B cell (primary cell): ENCODE measurements around the gene SCYL2. TPM values are rescaled to one million over a fixed set of nuclear protein-coding genes. Genes with fewer than 3 reads are reported as not detected.

Experiments
- ATAC-seq: fragments of 200-7000 bp; cut with Tn5 transposase; one replicate; pipeline ENCODE4 v1.10.0; 2021; ENCODE audit warnings: low read depth, mild to moderate bottlenecking, moderate number of reproducible peaks, moderate library complexity
- CTCF ChIA-PET: fragments of 350-600 bp; sonication (Branson Sonifier 250); formaldehyde crosslinking; loops from one replicate; lab custom pipeline; 2021; ENCODE audit warnings: antibody characterized with exemption, inconsistent platforms; lab: Charles Lee
- POLR2A ChIA-PET: fragments of 350-600 bp; sonication (Branson Sonifier 250); formaldehyde crosslinking; loops from one replicate; lab custom pipeline; 2021; ENCODE audit warnings: antibody characterized with exemption; lab: Charles Lee
- DNase-seq: peaks from one replicate; pipeline ENCODE4 v3.0.0; 2013
- H2AFZ ChIP-seq: 2 replicates; pipeline ENCODE4 v1.6.1; 2012; ENCODE audit warnings: mild to moderate bottlenecking, low read depth, low read length; ENCODE audit not compliant: insufficient read depth, poor library complexity, severe bottlenecking
- H3K27ac ChIP-seq, 2 donors: 1 replicate in 1 of 2; 2 replicates in 1 of 2; pipeline ENCODE4 v1.5.1; 2012 to 2013; ENCODE audit warnings: low read length in 2 of 2, mild to moderate bottlenecking in 2 of 2, moderate library complexity in 1 of 2
- H3K27me3 ChIP-seq, 4 experiments: fragments of 200-600 bp in 1 of 4; sonication (generic) in 1 of 4; replicated peaks in 1 of 4; 1 replicate in 2 of 4; 2 replicates in 2 of 4; pipeline versions ENCODE4 v1.6.1 to v1.7.0; 2013 to 2016; ENCODE audit warnings: low read length in 3 of 4, mild to moderate bottlenecking in 2 of 4, mixed read lengths in 1 of 4, moderate library complexity in 1 of 4; ENCODE audit not compliant: insufficient read depth in 4 of 4, control insufficient read depth in 3 of 4; ENCODE audit errors: control extremely low read depth in 1 of 4
- H3K36me3 ChIP-seq, 2 experiments: replicated peaks in 1 of 2; 1 replicate in 1 of 2; 2 replicates in 1 of 2; pipeline versions ENCODE4 v1.6.1 to v1.7.1; 2013; ENCODE audit warnings: low read length in 1 of 2; ENCODE audit not compliant: insufficient read depth in 2 of 2, control insufficient read depth in 1 of 2; ENCODE audit errors: control extremely low read depth in 1 of 2, extremely low read depth in 1 of 2
- H3K4me1 ChIP-seq, 2 donors: fragments of 200-600 bp in 1 of 2; sonication (generic) in 1 of 2; 1 replicate in 1 of 2; 2 replicates in 1 of 2; pipeline versions ENCODE4 v1.5.1 to v1.6.1; 2013 to 2017; ENCODE audit warnings: low read length in 2 of 2; ENCODE audit not compliant: control insufficient read depth in 2 of 2, insufficient read depth in 2 of 2
- H3K4me2 ChIP-seq: replicated peaks from 2 replicates; pipeline ENCODE3; 2012; ENCODE audit warnings: mild to moderate bottlenecking, low read depth, low read length; ENCODE audit not compliant: poor library complexity, severe bottlenecking
- H3K4me3 ChIP-seq, 5 experiments: fragments of 200-600 bp in 1 of 5; sonication (generic) in 1 of 5; 1 replicate in 3 of 5; 2 replicates in 2 of 5; pipeline versions ENCODE4 v1.5.1 to v1.7.0; 2011 to 2016; ENCODE audit warnings: low read length in 4 of 5, mild to moderate bottlenecking in 4 of 5, low read depth in 2 of 5, control low read depth in 1 of 5, moderate library complexity in 1 of 5; ENCODE audit not compliant: insufficient read depth in 1 of 5; ENCODE audit errors: control extremely low read depth in 1 of 5, extremely low read depth in 1 of 5
- H3K79me2 ChIP-seq: fragments of 200-600 bp; sonication (generic); one replicate; pipeline ENCODE4 v1.6.0; 2016; ENCODE audit warnings: low read length; ENCODE audit not compliant: control insufficient read depth, insufficient read depth
- H3K9ac ChIP-seq: fragments of 200-600 bp; sonication (generic); 2 replicates; pipeline ENCODE4 v1.6.1; 2017; ENCODE audit warnings: mild to moderate bottlenecking, low read length, moderate library complexity
- H3K9me3 ChIP-seq, 3 donors: one replicate each; pipeline versions ENCODE4 v1.6.1 to v1.7.1; 2013; ENCODE audit warnings: low read length in 2 of 3; ENCODE audit not compliant: control insufficient read depth in 2 of 3, insufficient read depth in 1 of 3; ENCODE audit errors: control extremely low read depth in 1 of 3
- H4K20me1 ChIP-seq: 2 replicates; pipeline ENCODE4 v1.6.0; 2012; ENCODE audit warnings: mild to moderate bottlenecking, low read length; ENCODE audit not compliant: insufficient read depth, control insufficient read depth, poor library complexity, severe bottlenecking
- H3K27ac Mint-ChIP-seq: one replicate; pipeline ENCODE4 v1.8.0; 2021; ENCODE audit warnings: mixed read lengths
- H3K27me3 Mint-ChIP-seq: one replicate; pipeline ENCODE4 v1.8.0; 2021; ENCODE audit warnings: mixed read lengths
- H3K4me1 Mint-ChIP-seq: one replicate; pipeline ENCODE4 v1.8.0; 2021; ENCODE audit warnings: mixed read lengths
- H3K4me3 Mint-ChIP-seq: one replicate; pipeline ENCODE4 v1.8.0; 2021; ENCODE audit warnings: mixed read lengths
- H3K9me3 Mint-ChIP-seq: one replicate; pipeline ENCODE4 v1.8.0; 2022; ENCODE audit warnings: mixed read lengths; ENCODE audit not compliant: insufficient read depth
- CTCF ChIP-seq: fragments of 200-600 bp; IDR thresholded peaks from one replicate; pipeline ENCODE4 v1.8.0; 2022; ENCODE audit warnings: antibody characterized with exemption, mild to moderate bottlenecking
- EZH2 ChIP-seq: IDR thresholded peaks from 2 replicates; pipeline ENCODE4 v1.6.1; 2012; ENCODE audit warnings: borderline replicate concordance, low read depth, mild to moderate bottlenecking, moderate library complexity, low read length; ENCODE audit not compliant: insufficient read depth, poor library complexity, severe bottlenecking
- WGBS: methylation state at CpG from one replicate; pipeline ENCODE4 v1.1.5; 2013; ENCODE audit warnings: missing lambda C conversion rate; ENCODE audit not compliant: insufficient coverage; 5-methylcytosine and 5-hydroxymethylcytosine counted together
- intact Hi-C: fragments of 100-400 bp; cut with micrococcal nuclease; formaldehyde crosslinking; loops from one replicate; pipeline ENCODE4 v1.10.0; 2022
- polyA plus RNA-seq: library from polyadenylated mRNA; depleted of rRNA; stranded (reverse); fragments of >200 nt; gene quantifications from 2 replicates; pipeline ENCODE4 v1.2.3, GENCODE V29; 2012
- small RNA-seq: library from RNA; depleted of rRNA; stranded (forward); fragments of <200 nt; gene quantifications from one replicate; pipeline ENCODE3, GENCODE V24; 2012; ENCODE audit warnings: low replicate concordance, low read depth; ENCODE audit not compliant: insufficient read length
- total RNA-seq, 2 donors: library from RNA; stranded (reverse); fragments of 120-200 nt in 1 of 2; gene quantifications; 1 replicate in 1 of 2; 2 replicates in 1 of 2; pipeline versions ENCODE4 v1.2.3 to v1.2.4, GENCODE V29; 2013 to 2022

SCYL2 gene
- total and polyA plus RNA-seq, 2 donors (not counting 1 experiment from before 2014, with no cell fraction given): 8.8 to 38.4 TPM

GRCh38 chr12:100384559-100384935 is 117.6 kb downstream of the SCYL2 start:
- no peaks in the 10 kb centered on the region for H3K9me3 Mint-ChIP-seq
- WGBS: 90% methylated on average over 4 of the region's 5 CpGs
- DNase-seq (no peak), ATAC-seq (no peak)
- intact Hi-C loops: no loop called here
- Histone ChIP-seq H3K4me1 (no peaks in the 10 kb centered on the region), H2AFZ (no peak overlapping the region), H3K9ac (no peak overlapping the region), H4K20me1 (no peaks in the 10 kb centered on the region), H3K4me3 (no peak overlapping the region), H3K79me2 (no peaks in the 10 kb centered on the region), H3K27me3 (peaks cover 0 to 2% (median 0%) of the 10 kb centered on the region in 4 experiments), H3K9me3 (peaks cover 0 to 3% (median 0%) of the 10 kb centered on the region in 3 donors), H3K36me3 (no peaks in the 10 kb centered on the region), H3K27ac (no peak overlapping the region), H3K4me2 (no peak overlapping the region)
- no peak overlapping the region for H3K27ac Mint-ChIP-seq
- TF ChIP-seq EZH2 (no peak), CTCF (no peak)
- H3K4me1 Mint-ChIP-seq: no peaks in the 10 kb centered on the region
- POLR2A ChIA-PET: no interaction called here
- H3K4me3 Mint-ChIP-seq: no peak overlapping the region
- CTCF ChIA-PET: no interaction called here
- no peaks in the 10 kb centered on the region for H3K27me3 Mint-ChIP-seq

- ChIA-PET POLR2A (no interaction called here), CTCF (no interaction called here)
- no CpG with 5 or more reads among the region's 5 CpGs for WGBS
- intact Hi-C loops: no loop called here
- no peaks in the 10 kb centered on the region for H3K9me3 Mint-ChIP-seq
- H3K9ac ChIP-seq: no peak overlapping the region
- no peaks in the 10 kb centered on the region for H3K4me1 ChIP-seq
- H3K36me3 ChIP-seq: no peaks in the 10 kb centered on the region
- H3K27ac ChIP-seq: no peak overlapping the region
- H3K4me3 ChIP-seq: no peak overlapping the region
- no peaks in the 10 kb centered on the region for H3K4me1 Mint-ChIP-seq
- no peak overlapping the region for H2AFZ ChIP-seq
- no peaks in the 10 kb centered on the region for H3K79me2 ChIP-seq
- H3K4me2 ChIP-seq: no peak overlapping the region
- ATAC-seq (no peak), DNase-seq (no peak)
- TF ChIP-seq EZH2 (no peak), CTCF (no peak)
- H3K27ac Mint-ChIP-seq: no peak overlapping the region
- H3K27me3 Mint-ChIP-seq: peaks cover 3% of the 10 kb centered on the region
- H3K27me3 ChIP-seq: peaks cover 0 to 2% (median under 1%) of the 10 kb centered on the region in 4 experiments
- H4K20me1 ChIP-seq: no peaks in the 10 kb centered on the region
- H3K9me3 ChIP-seq: no peaks in the 10 kb centered on the region
- no peak overlapping the region for H3K4me3 Mint-ChIP-seq
Measured at GRCh38 chr12:100388382-100388781, 121.4 kb downstream of the SCYL2 start.

Small RNAs within 50 kb of the gene (small RNA-seq; reads per million reads assigned to genes)
- not detected for gene RF00019

Other genes starting within 250 kb of the SCYL2 start
- gene BLTP3B, start 124.3 kb upstream of the SCYL2 start, total RNA-seq: 27.4 and 30.2 TPM in 2 replicates
- 9.1 and 11.9 TPM in 2 replicates for gene BLTP3B, start 124.3 kb upstream of the SCYL2 start, polyA plus RNA-seq
- 28.6 and 30.8 TPM in 2 replicates for gene ACTR6, start 66.4 kb upstream of the SCYL2 start, total RNA-seq
- 10.1 and 11.1 TPM in 2 replicates for gene ACTR6, start 66.4 kb upstream of the SCYL2 start, polyA plus RNA-seq
- gene DEPDC4, start 98 bp upstream of the SCYL2 start, total RNA-seq: 0.36 and 1.2 TPM in 2 replicates
- 1.8 and 3.1 TPM in 2 replicates for gene DEPDC4, start 98 bp upstream of the SCYL2 start, polyA plus RNA-seq
- gene SLC17A8, start 89.9 kb downstream of the SCYL2 start, total RNA-seq: not detected in 2 replicates
- not detected in 2 replicates for gene SLC17A8, start 89.9 kb downstream of the SCYL2 start, polyA plus RNA-seq
- not detected in 2 replicates for gene NR1H4, start 206.7 kb downstream of the SCYL2 start, total RNA-seq
- gene NR1H4, start 206.7 kb downstream of the SCYL2 start, polyA plus RNA-seq: not detected in 2 replicates